ENCODE data around the gene FOXRED2.
"Not testable (repeated sequence)": the region's sequence is repeated elsewhere in the genome, so short reads cannot be mapped to it uniquely, and the experiment has no call there.

FOXRED2 gene

DNA sequence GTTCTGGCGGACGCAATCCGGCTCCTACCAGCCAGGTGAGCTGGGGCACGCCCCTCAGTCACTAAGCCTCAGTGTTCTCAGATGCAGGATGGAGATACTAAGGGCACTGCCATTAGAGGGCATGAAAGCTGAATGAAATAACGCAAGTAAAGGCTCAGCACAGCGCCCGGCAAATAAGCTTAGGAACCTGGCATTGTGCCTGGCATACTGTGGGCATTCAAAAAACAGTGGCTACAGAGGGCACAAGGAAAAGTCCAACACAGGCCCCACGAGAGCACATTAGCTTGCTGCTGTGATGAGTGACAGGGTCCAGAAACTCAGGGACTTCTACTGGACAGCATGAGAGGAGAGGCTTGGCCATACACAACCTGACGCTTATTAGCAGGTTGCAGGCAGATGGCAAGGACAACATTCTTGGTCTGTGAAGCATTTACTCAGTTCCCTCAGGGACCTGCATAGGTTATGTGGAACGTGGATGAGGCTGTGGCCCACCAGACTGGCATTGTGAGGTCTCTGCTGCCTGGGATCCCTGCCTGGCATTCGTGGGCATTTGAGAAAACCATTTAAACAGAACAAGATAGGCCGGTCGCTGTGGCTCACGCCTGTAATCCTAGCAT lies 37.6 kb downstream of the FOXRED2 start:
- DNase-seq (ENCODE audit: low read depth) = no peak

DNA sequence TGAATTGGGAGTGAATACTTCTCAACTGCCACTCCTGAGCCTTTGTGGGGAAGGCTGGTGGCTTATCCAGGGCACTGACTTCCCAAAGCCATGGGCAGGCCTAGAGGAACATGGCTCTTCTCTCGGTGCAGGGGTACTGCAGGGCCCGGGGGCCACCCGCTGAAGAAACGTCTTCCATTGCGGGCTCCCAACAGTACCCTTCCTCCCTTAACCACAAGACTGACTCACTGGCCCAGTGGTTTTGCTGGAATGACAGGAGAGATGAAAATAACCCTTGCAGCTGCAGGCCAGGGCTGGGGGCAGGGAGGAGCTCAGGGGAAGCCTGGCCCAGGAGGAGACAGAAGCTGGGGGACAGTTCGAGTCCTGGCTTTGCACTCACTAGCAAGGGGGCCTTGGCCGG lies 38.9 kb downstream of the FOXRED2 start:
- DNase-seq (ENCODE audit: low read depth) = no peak

DNA sequence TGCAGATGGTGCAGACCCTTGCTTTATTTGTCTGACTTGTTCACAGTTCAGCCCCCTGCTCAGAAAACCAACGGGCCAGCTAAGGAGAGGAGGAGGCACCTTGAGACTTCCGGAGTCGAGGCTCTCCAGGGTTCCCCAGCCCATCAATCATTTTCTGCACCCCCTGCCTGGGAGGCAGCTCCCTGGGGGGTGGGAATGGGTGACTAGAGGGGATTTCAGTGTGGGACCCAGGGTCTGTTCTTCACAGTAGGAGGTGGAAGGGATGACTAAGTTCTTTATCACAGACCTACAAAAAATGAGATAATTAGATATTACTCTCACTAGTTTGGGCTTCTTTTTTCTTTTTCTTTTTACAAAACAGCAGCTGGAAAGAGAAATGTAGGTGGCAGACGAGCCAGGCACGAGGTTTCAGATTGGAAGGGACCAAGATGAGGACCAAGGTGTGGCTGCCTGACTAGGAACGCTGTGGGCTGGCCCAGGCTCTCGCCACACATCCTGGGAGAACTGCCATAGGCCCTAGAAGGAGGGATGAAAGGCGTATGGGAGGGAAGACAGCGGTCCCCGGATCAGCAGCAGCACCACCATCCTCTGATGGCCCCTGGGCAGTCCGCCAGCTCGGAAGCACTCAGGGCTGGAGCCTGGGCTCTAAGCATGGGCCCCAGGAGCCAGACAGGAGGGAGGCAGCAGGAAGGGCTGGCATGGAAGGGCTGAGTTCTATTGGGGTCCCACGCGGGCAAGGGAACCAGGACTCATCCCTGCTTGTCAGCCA lies 39.6 kb downstream of the FOXRED2 start:
- no peak for DNase-seq (ENCODE audit: low read depth)

DNA sequence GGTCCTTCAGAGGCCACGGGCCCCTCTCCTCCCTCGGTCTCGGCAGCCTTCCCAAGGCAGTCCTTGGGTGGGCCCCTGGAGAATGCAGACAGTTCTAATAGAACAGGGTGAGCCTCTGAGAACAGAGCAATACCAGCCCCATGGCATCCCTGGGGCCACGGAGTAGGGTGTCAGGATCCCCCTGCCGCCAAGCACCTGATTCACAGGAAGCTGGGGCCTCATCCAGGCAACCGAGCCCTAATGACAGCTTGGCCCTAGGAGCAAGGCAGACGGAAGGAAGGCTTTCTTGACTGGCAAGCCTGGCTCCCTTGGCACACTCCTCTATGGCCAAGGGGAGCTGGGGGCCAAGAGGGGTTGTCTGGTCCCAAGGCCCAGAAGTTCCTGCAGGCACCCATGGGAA lies 40.6 kb downstream of the FOXRED2 start:
- no peak for DNase-seq (ENCODE audit: low read depth)

DNA sequence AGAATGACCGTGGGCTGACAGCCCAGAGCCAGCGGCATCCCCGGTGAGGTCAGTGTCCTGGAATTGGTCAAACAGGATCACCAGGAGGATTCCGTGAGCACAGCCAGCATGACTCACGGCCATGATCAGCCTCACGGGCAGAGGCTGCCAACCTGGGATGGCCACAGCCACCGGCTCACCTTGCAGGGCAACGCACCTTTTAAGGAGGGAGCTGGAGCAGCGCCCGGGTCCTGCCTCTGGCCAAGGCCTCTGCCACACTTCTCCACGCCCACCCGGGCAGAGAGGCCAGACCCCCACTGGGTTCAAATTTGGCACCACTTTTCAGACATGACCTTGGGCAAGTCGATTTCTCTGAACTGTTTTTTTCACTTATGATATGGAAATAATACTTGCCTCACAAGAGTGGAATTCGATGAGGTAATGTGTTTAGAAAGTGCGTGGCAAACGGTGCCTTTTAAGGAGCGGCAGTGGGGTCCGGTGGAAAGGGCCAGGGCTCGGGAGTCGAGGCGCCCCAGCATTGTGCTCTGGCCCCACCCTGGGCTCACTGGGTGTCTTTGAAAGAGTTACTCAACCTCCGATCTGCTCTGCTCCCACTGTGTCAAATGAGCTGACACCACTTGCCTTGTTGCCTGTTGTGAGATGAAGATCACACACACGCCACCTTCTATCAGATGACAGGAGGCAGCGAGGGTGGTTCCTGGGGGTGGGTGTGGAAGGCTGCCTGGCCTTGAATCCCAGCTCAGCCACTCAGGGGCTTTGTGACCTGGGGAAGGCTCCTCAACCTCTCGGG lies 41.4 kb downstream of the FOXRED2 start:
- no peak for DNase-seq (ENCODE audit: low read depth)

- DNase-seq (ENCODE audit: low read depth) = no peak
These were observed 42.1 kb downstream of the FOXRED2 start for GRCh38 chr22:36464715-36465231.

DNA sequence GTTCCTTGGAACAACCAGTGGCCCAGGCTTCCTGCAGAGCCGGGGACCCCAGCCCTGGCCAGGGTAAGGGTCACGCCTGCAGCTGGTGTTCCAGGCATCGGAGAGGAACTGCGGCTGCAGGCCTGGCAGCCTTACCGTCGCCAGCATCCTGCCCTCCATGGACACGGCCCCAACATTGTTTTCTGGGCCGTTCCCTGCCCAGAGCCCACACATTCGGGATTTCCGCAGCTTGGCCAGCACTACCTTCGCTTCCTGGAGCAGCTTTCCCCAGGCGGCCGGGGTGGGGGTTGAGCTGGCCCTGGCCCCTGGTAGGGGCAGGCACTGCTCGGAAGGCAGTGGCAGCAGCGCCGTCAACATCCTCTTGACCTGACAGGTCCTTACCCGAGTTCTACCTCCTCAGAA lies 43.1 kb downstream of the FOXRED2 start:
- no peak for DNase-seq (ENCODE audit: low read depth)

- no peak for DNase-seq (ENCODE audit: low read depth)
These were observed 44.9 kb downstream of the FOXRED2 start for GRCh38 chr22:36461665-36462649.

DNA sequence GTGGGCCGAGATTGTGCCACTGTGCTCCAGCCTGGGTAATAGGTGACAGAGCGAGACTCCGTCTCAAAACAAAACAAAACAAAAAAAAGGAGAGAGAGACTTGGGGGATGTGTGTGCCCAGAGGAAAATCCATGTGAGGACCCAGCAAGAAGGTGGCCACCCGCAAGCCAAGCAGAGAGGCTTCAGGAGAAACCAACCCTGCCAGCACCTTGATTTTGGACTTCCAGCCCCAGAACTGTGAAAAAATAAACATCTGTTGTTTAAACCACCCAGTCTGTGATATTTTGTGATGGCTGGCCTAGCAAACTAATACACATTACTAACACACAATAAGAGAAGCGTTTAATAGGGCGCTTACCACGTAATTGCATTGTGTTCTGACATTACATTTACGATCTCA lies 46.6 kb downstream of the FOXRED2 start:
- no peak for DNase-seq (ENCODE audit: low read depth)

GRCh38 chr22:36457688-36458450 lies 49.0 kb downstream of the FOXRED2 start:
- no peak for DNase-seq (ENCODE audit: low read depth)

- no peak for DNase-seq (ENCODE audit: low read depth)
These were observed 50.4 kb downstream of the FOXRED2 start for GRCh38 chr22:36456464-36456845.

DNA sequence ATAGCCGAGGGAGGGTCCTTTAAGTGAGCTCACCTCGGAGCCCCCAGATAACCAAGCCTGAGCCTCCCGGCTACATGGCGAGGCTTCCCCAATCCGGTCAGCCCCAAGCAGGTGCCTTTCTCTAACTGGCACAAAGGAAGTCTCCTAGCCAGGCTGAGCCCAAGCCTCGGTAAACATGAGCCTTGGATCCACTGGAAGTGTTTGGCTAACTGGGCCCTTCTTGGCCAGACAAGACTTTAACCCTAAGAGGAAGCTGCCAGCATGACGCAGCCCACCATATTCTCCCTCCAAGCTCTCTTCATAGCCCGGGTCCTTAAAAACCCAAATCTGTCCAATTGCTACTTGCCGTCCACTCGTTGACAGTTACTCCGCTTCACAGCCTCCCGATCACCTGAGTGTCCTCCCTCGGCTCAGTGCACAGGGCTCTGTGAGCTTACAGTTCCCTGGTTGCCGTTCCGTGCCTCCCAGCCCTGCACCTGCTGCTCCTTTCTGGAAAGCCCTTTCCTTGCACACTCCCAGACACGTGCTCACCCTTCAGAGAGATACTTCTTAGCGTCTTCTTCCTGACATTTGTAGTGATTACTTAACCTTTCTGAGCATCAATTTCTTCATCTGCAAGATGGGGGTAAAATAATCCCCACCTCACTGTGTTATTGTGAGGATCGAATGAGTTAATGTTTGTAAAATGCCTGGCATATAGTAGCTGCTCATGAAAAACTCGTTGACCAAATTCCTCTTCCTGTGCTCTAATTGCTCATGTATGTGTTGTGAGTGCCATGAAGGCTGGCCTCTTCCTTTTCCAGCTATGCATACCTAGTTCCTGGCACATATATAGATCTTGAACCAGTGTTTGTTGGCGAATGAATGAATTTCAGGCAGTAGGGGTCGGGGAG lies 51.0 kb downstream of the FOXRED2 start:
- no peak for DNase-seq (ENCODE audit: low read depth)

DNA sequence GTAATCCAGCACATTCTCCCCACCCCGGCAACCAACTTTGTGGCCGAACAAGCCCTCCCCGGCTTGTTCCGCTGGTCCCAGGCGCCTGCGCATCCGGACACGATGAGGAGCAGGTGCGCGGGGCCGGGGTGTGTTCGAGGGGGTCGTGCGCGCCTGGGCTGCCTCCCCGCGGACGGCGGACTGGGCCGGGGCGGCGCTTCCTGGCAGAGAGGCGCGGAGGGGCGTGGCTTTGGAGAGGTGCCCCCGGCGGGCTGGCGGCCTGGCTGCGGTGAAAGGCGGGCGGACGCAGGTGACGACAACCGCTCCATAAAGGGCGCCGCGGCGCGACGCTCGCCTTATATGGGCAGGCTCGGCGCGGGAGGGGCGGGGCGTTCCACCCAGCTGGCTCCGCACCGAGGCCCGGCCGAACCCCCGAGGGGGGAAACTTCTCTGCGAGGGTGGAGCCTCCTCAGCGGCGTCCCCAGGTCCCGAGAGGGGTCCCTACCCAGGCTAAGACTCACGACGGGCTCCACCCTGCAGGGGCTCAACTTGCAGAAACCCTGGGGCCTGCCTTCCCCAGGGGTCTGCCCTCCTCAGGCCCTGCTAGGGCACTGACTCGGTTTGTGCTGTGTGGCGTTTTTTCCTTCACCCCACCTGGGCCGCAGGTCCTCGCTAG lies 51.8 kb downstream of the FOXRED2 start:
- DNase-seq (ENCODE audit: low read depth) = peak; percentile 93

DNA sequence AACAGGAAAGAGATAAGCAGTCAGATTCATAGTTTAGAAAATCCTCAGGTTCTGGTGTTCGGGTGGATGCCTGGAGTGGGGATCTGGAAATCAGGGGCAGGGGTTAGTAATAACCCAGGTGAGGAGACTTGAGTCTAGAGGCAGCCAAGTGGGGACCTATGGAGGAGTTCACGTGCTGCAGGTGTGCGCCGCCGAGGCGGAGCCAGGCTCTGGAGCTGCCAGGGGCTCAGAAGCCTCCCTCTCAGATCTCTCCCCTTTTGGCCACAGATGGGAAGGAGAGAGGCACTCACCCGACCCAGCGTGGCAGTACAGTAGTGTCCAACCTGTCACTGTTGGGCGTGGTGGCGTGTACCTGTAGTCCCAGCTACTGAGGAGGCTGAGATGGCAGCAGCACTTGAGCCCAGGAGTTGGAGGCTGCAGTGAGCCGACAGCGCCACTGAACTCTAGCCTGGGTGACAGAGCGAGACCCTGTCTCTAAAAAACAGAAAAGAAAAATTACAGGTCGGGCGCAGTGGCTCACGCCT lies 52.9 kb downstream of the FOXRED2 start:
- DNase-seq (ENCODE audit: low read depth) = no peak

DNA sequence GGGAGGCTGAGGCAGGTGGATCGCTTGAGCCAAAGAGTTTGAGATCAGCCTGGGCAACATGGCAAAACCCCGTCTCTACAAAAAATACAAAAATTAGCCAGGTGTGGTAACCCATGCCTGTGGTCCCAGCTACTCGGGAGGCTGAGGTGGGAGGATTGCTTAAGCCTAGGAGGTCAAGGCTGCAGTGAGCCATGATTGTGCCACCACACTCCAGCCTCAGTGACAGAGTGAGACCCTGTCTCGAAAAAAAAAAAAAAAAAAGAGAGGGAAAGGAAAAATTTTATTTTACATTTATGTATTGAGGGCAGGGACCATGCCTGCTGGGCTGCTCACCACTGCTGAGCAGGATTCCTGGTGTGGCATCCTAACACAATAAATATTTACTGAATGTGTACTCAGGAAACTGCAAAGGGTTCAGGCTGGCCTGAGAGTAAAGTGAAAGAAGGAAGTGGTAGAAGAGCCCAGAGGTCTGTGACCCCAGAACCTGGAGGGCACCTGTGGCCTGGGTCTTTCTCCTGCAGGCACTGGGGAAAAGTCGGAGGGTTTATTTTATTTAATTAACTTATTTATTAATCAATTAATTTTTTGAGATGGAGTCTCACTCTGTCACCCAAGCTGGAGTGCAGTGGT lies 53.7 kb downstream of the FOXRED2 start:
- not testable (repeated sequence) for DNase-seq (ENCODE audit: low read depth)

GRCh38 chr22:36452250-36452977 lies 54.4 kb downstream of the FOXRED2 start:
- DNase-seq (ENCODE audit: low read depth) = no peak

- not testable (repeated sequence) for DNase-seq (ENCODE audit: low read depth)
These were observed 55.9 kb downstream of the FOXRED2 start for GRCh38 chr22:36450923-36451322.

Measured in stimulated activated CD8-positive, alpha-beta memory T cell treated with anti-CD3 and anti-CD28 coated beads, Interleukin-12 subunit alpha, Interleukin-12 subunit beta, amount 100 ng/mL, for 1 hour (primary cell).